Neural progenitor cell (in vitro differentiated cells): ENCODE data around the gene LILRA6.

ENCODE experiments used
- CTCF ChIP-seq: fragments of 200-600 bp; sonication (generic); IDR thresholded peaks from 2 replicates; pipeline ENCODE4 v1.5.1; 2017; ENCODE audit warnings: antibody characterized with exemption, mild to moderate bottlenecking
- EZH2 ChIP-seq: fragments of 200-600 bp; sonication (generic); IDR thresholded peaks from 2 replicates; pipeline ENCODE4 v1.6.1; 2017; ENCODE audit warnings: antibody characterized with exemption, mild to moderate bottlenecking, moderate library complexity
- EZH2phosphoT487 ChIP-seq: fragments of 200-600 bp; sonication (generic); IDR thresholded peaks from 2 replicates; pipeline ENCODE4 v1.6.1; 2017; ENCODE audit warnings: antibody characterized with exemption

GRCh38 chr19:54207676-54207982 lies 35.0 kb downstream of the LILRA6 start:
- TF ChIP-seq EZH2 (no peak), CTCF (no peak), EZH2phosphoT487 (no peak)
